Heart right ventricle (tissue), 16 donors: ENCODE data around the gene TMEM185B. TPM values are rescaled to one million over a fixed set of nuclear protein-coding genes. Genes with fewer than 3 reads are reported as not detected.
A peak's percentile ranks its signal among the peaks of the same experiment; 100 is the strongest.

Experiments
- ATAC-seq, 8 donors: fragments of 200-7000 bp; cut with Tn5 transposase; one replicate each; pipeline ENCODE4 v1.9.1; 2020; ENCODE audit warnings: mild to moderate bottlenecking in 8 of 8, moderate library complexity in 8 of 8, moderate number of reproducible peaks in 1 of 8
- DNase-seq, 2 donors: peaks; one replicate each; pipeline ENCODE4 v3.0.0-alpha.2; 2020
- H3K27ac ChIP-seq, 10 donors: fragments of 200-600 bp; sonication (generic) in 2 of 10; one replicate each; pipeline versions ENCODE4 v1.5.0 to v1.8.0; 2020 to 2022; ENCODE audit warnings: mild to moderate bottlenecking in 3 of 10
- H3K27me3 ChIP-seq, 7 donors: fragments of 200-600 bp; one replicate each; pipeline ENCODE4 v1.8.0; 2021 to 2022; ENCODE audit warnings: mild to moderate bottlenecking in 2 of 7
- H3K36me3 ChIP-seq, 9 donors: fragments of 200-600 bp; sonication (generic) in 1 of 9; one replicate each; pipeline versions ENCODE4 v1.5.0 to v1.8.0; 2020 to 2022; ENCODE audit warnings: mild to moderate bottlenecking in 2 of 9
- H3K4me1 ChIP-seq, 9 donors: fragments of 200-600 bp; sonication (generic) in 1 of 9; one replicate each; pipeline versions ENCODE4 v1.5.0 to v1.8.0; 2020 to 2022; ENCODE audit warnings: mild to moderate bottlenecking in 4 of 9
- H3K4me3 ChIP-seq, 10 donors: fragments of 200-600 bp; sonication (generic) in 2 of 10; one replicate each; pipeline versions ENCODE4 v1.5.0 to v1.8.0; 2020 to 2022; ENCODE audit warnings: mild to moderate bottlenecking in 7 of 10, moderate library complexity in 2 of 10
- H3K9me3 ChIP-seq, 11 donors: fragments of 200-600 bp in 10 of 11; sonication (generic) in 2 of 11; one replicate each; pipeline versions ENCODE4 v1.5.0 to v1.8.0; 2013 to 2022; ENCODE audit warnings: mild to moderate bottlenecking in 2 of 11, control low read depth in 1 of 11, moderate library complexity in 1 of 11
- CTCF ChIP-seq, 9 donors: fragments of 200-600 bp; sonication (generic) in 2 of 9; IDR thresholded peaks; one replicate each; pipeline versions ENCODE4 v1.5.0 to v1.8.0; 2021 to 2022; ENCODE audit warnings: antibody characterized with exemption in 9 of 9, mild to moderate bottlenecking in 5 of 9, moderate library complexity in 1 of 9
- WGBS, 2 donors: extraction: QIAGEN DNeasy Blood & Tissue Kit; methylation state at CpG; one replicate each; pipeline ENCODE4 v1.1.7; 2013; ENCODE audit warnings: inconsistent platforms in 1 of 2; 5-methylcytosine and 5-hydroxymethylcytosine counted together
- intact Hi-C, 10 donors: fragments of 100-400 bp; cut with DNase I; formaldehyde crosslinking; loops; one replicate each; pipeline versions ENCODE4 v1.11.1 to v1.14.2; 2022
- polyA plus RNA-seq, 2 donors: library from polyadenylated mRNA; stranded (reverse); fragments of 200-250 nt; gene quantifications; one replicate each; pipeline ENCODE4 v1.2.3, GENCODE V29; 2013
- total RNA-seq, 10 donors: library from RNA; stranded (reverse); fragmentation: NEBNext Ultra II Directional in 3 of 10; extraction: Animal tissue kit (Norgen Biotek cat#: 25700) in 3 of 10; gene quantifications; one replicate each; pipeline versions ENCODE4 v1.2.1 to v1.2.4, GENCODE V29; 2021 to 2023
- donor health status: Arrhythmogenic right ventricular cardiomyopathy.
- donor health status: ischemic (EF 13 %, LVEDD 7.1; RV severe dilation, severe dysfunction).
- donor health status: healthy with polysubstance abuse.
- donor health status: DM: no; HTN: yes; CAD: no.
- donor health status: DM: no; HTN: no; CAD: no.
- donor health status: ischemic (EF 25% LVEDD 6.9; RV normal size, moderate dysfunction).
- donor health status: ischemic (EF 25% LVEDD 5.7; RV mildly dilated, moderate dysfunction).
- donor health status: healthy.
- donor health status: DM: yes; HTN: yes; CAD: no.
- donor health status: Ischemic cardiomyopathy.
- donor health status: ischemic (EF 35%, LVEDD 5.7; RV mildly dilated, moderate dysfunction).
- donor health status: nonischemic (EF 11% LVEDD 7.7; RV severe dilation, severe dysfunction).
- donor health status: DM: yes; HTN: yes; CAD: no.
- donor health status: PGD.
- donor health status: ischemic (EF 29% LVEDD 5.4; RV normal size, mild dysfunction).
- donor health status: nonischemic (EF 23%, LVEDD 6.1; RV moderate dilation, normal function).

Gene TMEM185B
- total and polyA plus RNA-seq, 12 donors: 5.8 to 27.7 (median 21.6) TPM

GRCh38 chr2:120255071-120255470 lies 31.9 kb upstream of the TMEM185B start:
- H3K4me3 ChIP-seq: peak overlapping the region in 6 of 10 donors; percentile 76 to 90 (median 82)
- no peak for ATAC-seq
- DNase-seq: no peak
- WGBS, 2 donors: 59 to 63% methylated on average over 6 of the region's 6 CpGs
- no peaks in the 10 kb centered on the region for H3K36me3 ChIP-seq
- no peak for TF ChIP-seq CTCF (IDR thresholded peaks at IDR 0.05)
- H3K4me1 ChIP-seq: peaks cover 0 to 69% (median 61%) of the 10 kb centered on the region in 9 donors
- H3K27me3 ChIP-seq: no peaks in the 10 kb centered on the region
- peak overlapping the region in 1 of 10 donors; percentile 11 for H3K27ac ChIP-seq
- peaks cover 0 to 1% (median 0%) of the 10 kb centered on the region in 11 donors for H3K9me3 ChIP-seq
- intact Hi-C loops: loop anchor here in 2 of 10 donors (2.0 to 5.0 kb wide), 2 partner anchors 47 to 58 kb away; no protein-coding TSS in a partner anchor

GRCh38 chr2:120254178-120254577 lies 31.0 kb upstream of the TMEM185B start:
- Histone ChIP-seq H3K4me1 (peaks cover 0 to 65% (median 58%) of the 10 kb centered on the region in 9 donors), H3K4me3 (peak overlapping the region in 9 of 10 donors; percentile 59 to 95 (median 82)), H3K36me3 (no peaks in the 10 kb centered on the region), H3K27me3 (no peaks in the 10 kb centered on the region), H3K9me3 (no peaks in the 10 kb centered on the region), H3K27ac (peak overlapping the region in 6 of 10 donors; percentile 35 to 98 (median 96))
- ATAC-seq (no peak), DNase-seq (no peak)
- 43 to 57% methylated on average over 8 of the region's 8 CpGs for WGBS, 2 donors
- no peak for TF ChIP-seq CTCF (IDR thresholded peaks at IDR 0.05)
- intact Hi-C loops: loop anchor here in 6 of 10 donors (2.0 to 5.0 kb wide), 2 partner anchors 58 to 59 kb away; no protein-coding TSS in a partner anchor

- Histone ChIP-seq H3K27ac (peak overlapping the region; percentile 90 to 98 (median 96)), H3K36me3 (no peaks in the 10 kb centered on the region), H3K4me1 (peaks cover 0 to 62% (median 56%) of the 10 kb centered on the region in 9 donors), H3K9me3 (no peaks in the 10 kb centered on the region), H3K27me3 (no peaks in the 10 kb centered on the region), H3K4me3 (peak overlapping the region; percentile 59 to 95 (median 80))
- peak; percentile 85 to 89 for DNase-seq
- peak; percentile 68 to 84 (median 82) for ATAC-seq
- 0% methylated on average over 45 to 60 of the region's 60 CpGs for WGBS, 2 donors
- intact Hi-C loops: loop anchor here in 6 of 10 donors (2.0 to 5.0 kb wide), 2 partner anchors 30 to 59 kb away; partner anchors contain the start of gene TMEM185B (in 1 of the 6)
- peak in 8 of 9 donors; percentile 37 to 73 (median 50) for TF ChIP-seq CTCF (IDR thresholded peaks at IDR 0.05)
Observed at GRCh38 chr2:120253021-120253882, 30.1 kb upstream of the TMEM185B start.

GRCh38 chr2:120252225-120253020 lies 29.2 kb upstream of the TMEM185B start, which contains the start of gene RALB:
TSS of gene RALB (plus strand) at chr2:120252852. CDS start at chr2:120278665, 25,813 bp downstream.
- DNase-seq (peak; percentile 100), ATAC-seq (peak; percentile 96 to 98 (median 97))
- Histone ChIP-seq H3K4me1 (peaks cover under 1 to 62% (median 49%) of the 10 kb centered on the region in 9 donors), H3K4me3 (peak within 1 kb of the TSS; percentile 59 to 95 (median 80)), H3K9me3 (no peaks in the 10 kb centered on the region), H3K36me3 (no peaks in the 10 kb centered on the region), H3K27ac (peak within 1 kb of the TSS; percentile 90 to 98 (median 96)), H3K27me3 (peaks cover 0 to 6% (median 0%) of the 10 kb centered on the region in 7 donors)
- intact Hi-C loops: loop anchor here in 6 of 10 donors (1.0 to 5.0 kb wide), 3 partner anchors 29 to 60 kb away; partner anchors contain the start of gene TMEM185B (in 2 of the 6)
- no peak for TF ChIP-seq CTCF (IDR thresholded peaks at IDR 0.05)
- WGBS, 2 donors: 0 to 1% methylated on average over 48 to 71 of the region's 71 CpGs
